ENCODE measurements around the gene MTIF2.

DNA sequence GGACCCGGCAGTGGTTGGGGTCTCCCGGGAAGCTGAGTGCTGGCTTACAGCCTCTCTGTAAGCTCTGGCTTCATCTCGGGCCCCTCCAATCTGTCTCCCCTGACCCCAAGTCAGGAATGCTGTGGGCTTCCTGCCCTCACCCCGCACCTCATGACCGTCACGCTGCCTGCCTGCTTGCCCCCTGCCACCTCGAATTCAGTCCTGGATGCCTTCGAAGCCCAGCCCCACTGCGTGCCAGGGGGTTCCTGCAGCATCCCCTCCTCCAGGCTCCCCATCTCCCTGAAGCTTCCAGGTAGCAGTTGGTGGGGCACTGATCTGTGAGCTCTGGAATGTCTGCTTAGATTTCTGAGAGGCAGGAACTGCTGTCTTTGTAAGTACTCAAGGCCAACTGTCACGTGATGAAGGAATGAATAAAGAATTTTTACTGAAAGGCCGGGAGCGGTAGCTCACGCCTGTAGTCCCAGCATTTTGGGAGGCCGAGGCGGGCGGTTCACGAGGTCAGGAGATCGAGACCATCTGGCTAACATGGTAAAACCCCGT lies 43.5 kb downstream of the MTIF2 start:
- TF ChIP-seq, protein P1, sequence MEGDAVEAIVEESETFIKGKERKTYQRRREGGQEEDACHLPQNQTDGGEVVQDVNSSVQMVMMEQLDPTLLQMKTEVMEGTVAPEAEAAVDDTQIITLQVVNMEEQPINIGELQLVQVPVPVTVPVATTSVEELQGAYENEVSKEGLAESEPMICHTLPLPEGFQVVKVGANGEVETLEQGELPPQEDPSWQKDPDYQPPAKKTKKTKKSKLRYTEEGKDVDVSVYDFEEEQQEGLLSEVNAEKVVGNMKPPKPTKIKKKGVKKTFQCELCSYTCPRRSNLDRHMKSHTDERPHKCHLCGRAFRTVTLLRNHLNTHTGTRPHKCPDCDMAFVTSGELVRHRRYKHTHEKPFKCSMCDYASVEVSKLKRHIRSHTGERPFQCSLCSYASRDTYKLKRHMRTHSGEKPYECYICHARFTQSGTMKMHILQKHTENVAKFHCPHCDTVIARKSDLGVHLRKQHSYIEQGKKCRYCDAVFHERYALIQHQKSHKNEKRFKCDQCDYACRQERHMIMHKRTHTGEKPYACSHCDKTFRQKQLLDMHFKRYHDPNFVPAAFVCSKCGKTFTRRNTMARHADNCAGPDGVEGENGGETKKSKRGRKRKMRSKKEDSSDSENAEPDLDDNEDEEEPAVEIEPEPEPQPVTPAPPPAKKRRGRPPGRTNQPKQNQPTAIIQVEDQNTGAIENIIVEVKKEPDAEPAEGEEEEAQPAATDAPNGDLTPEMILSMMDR (IDR thresholded peaks at IDR 0.05): no peak
- TF ChIP-seq TCF7L2 (IDR thresholded peaks at IDR 0.05; ENCODE audit: low read depth, low read length) (no peak), POLR2AphosphoS5 (IDR thresholded peaks at IDR 0.05; ENCODE audit: low read depth, low read length) (no peak)
